ENCODE results near the gene PDZD4. TPM values are rescaled to one million over a fixed set of nuclear protein-coding genes. Genes with fewer than 3 reads are reported as not detected.

The PDZD4 gene
- 5.7 and 7.5 TPM in 2 replicates for total RNA-seq (2014; rRNA removed; shearing (Covaris generic))

DNA sequence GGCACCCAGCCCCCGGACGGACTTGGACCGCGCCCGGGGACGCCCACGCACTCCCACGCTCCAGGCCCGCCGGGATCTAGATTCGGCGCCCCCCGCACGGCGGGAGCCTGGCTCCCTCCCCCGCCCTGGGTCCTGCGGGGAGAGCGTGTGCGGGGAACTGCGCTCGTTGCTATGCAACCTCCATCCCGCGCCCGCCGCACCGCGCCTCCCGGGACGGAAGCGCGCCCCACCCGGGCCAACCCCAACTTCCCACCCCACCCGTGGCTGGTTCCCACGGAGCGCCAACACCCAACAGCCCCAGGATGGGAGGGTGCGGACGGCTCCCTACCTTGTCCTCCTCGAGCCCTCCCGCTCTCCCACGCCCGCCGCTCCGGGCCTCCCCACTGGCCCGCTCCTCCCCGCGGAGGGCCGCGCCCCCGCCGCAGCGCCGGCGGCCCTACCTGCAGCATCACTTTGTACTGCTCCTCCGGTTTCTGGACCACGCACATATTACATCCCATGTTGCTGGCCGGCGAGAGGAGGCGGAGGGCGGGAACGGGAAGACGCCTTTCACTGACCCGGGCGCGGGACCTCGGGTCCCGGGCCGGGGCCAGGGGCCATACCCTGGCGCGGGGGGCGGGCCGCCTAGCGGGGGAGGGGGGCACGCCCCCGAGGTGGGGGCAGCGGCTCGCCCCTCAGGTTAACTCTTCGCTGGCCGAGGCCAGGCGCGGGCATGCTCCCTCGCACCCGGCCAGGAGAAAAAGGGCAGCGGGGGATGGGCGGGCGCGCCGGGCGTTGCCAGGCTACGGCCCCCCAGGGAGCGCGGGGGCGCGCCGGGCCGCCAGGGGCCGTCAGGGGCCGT lies at the start of gene PDZD4:
TSS of gene PDZD4 (minus strand) at position 746 of the 841 bp plus-strand sequence. CDS start at position 500, 246 bp downstream.
- no peak for DNase-seq (ENCODE audit: low read depth)

GRCh38 chrX:153879741-153880439 lies 49.5 kb upstream of the PDZD4 start:
- no peak for DNase-seq (ENCODE audit: low read depth)

DNA sequence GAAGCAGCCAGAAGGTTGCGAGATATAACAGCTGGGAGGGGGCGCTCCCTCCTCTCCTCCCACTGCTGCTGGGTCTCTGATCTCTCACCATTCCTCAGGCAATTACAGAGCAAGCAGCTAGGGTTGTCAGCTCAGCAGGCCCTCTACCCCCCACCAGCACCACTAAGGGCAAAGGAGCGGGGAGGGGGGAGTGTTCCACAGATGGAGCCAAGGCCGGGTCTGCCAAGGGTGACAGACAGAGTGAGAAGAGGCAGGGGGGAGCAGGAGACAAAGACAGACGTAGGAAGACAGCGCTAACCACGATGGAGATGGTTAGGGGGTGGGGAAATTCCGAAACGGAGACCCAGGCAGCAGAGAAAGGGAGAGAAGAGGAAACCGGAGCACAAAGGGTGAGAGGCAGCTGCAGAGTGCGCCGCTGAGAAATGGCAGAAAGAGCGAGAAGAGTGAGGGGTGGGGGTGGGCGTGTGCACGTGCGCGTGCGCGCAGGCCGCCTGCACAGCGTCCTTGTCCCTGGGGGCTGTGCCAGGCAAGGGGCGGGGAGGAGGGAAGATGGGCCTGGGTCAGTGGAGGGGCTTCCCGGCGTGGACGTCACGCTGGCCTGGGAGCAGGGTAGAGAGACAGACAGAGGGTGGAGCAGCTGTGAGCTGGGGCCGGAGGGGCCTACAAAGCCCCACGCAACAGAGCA lies 48.8 kb upstream of the PDZD4 start:
- no peak for DNase-seq (ENCODE audit: low read depth)

- DNase-seq (ENCODE audit: low read depth), result no peak
Observed at GRCh38 chrX:153878345-153878744, 48.0 kb upstream of the PDZD4 start.

DNA sequence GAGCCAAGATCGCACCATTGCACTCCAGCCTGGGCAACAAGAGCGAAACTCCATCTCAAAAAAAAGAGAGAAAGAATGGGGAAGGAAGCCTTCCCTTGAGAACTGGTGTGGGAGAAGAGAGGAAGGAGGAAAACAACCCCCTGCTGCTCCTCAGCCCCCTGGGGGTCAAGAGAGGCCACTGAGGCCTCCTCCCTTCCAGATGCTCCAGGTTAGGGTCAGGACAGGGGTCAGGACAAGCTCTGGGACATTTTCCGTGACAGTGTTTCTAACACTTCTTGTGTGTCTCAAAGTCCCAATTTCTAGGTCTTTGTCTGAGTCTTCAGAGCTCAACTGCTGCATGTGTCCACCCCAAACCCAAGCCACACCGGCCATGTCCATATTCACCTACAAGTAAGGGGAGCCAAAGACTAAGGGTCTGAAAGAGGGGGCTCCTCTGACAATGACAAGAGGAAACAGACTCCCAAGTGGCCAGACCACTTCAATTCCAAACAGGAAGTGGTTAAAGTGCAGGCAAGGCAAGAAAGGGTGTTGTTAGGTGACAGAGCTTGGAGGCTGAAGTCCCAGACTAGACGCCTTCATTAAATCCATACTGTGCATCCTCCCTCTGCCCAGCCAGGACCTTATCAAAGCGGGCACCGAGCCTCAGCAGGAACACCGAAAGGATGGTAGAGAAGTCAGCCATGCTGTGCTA lies 47.4 kb upstream of the PDZD4 start:
- DNase-seq (ENCODE audit: low read depth), result no peak

- no peak for DNase-seq (ENCODE audit: low read depth)
Observed at GRCh38 chrX:153876112-153876491, 45.8 kb upstream of the PDZD4 start.

GRCh38 chrX:153875391-153876111 lies 45.2 kb upstream of the PDZD4 start:
- peak; percentile 54 for DNase-seq (ENCODE audit: low read depth)

DNA sequence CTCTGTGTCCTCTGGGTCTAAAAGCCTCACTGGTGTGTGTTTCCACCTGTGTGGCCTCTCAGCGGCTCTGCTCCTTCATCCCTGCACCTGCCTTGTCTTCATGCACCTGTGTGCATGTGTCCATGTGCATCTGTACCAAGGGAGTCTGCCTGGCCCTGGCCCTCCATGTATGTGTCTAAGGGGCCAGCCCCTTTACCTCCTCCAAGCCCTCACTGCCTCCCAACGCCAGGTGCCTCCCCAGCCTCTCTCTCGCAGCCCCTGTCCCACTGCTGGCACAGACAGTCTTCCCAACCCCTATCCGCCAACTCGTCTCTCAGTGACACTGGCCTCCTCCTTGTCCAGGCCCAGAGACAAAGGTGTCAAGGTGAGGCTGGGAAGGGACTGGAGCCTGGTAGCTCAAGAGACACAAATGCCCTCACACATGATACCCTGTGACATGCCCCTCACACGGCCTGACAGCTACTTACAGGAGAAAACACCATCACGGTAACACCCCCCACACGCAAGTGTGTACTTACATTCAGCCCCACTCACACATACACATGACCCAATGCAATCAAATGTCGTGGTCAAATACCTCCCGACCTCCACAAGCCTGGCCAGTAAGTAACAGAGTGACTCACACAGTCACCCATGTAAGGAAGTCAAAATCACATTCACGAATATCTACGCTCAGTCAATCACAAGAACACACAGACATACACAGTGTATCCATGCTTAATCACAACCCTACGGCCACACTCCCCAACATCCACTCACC lies 44.2 kb upstream of the PDZD4 start:
- DNase-seq (ENCODE audit: low read depth), result no peak

DNA sequence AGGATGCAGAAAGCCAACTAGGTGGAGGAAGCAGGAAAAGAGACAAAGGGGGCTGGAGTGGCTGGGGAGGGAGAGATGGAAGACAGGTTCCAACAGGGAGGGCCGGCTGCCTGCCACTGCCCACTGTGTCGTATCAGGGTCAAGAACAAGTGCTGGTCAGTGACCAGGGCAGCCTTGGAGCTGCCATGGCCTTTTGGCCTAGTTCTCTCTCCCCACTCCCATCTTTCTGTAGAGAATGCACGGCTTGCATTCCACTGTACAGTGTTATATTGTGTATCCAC lies 43.7 kb upstream of the PDZD4 start:
- no peak for DNase-seq (ENCODE audit: low read depth)

- no peak for DNase-seq (ENCODE audit: low read depth)
Observed at GRCh38 chrX:153873282-153874084, 43.1 kb upstream of the PDZD4 start.

GRCh38 chrX:153871946-153872878 lies 41.9 kb upstream of the PDZD4 start:
- no peak for DNase-seq (ENCODE audit: low read depth)

DNA sequence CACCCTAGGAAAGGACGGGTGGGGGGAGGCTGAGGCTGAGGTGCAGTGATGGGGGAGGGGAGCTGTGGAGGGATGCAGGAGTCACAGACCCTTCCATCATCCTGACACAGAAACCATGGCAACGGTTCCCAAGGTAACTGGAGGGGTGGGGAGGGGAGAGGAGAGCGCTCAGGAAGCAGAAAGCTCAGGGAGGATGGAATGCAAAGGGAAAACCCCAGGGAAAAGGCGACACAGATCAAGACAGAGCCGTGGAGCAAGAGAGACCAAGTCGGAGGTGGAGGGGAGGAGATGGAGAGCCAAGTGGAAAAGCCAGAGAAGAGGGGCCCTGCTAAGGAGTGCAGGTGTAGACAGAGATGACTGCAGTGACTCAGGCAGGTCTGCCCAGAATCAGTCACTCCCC lies 41.1 kb upstream of the PDZD4 start:
- DNase-seq (ENCODE audit: low read depth), result no peak

DNA sequence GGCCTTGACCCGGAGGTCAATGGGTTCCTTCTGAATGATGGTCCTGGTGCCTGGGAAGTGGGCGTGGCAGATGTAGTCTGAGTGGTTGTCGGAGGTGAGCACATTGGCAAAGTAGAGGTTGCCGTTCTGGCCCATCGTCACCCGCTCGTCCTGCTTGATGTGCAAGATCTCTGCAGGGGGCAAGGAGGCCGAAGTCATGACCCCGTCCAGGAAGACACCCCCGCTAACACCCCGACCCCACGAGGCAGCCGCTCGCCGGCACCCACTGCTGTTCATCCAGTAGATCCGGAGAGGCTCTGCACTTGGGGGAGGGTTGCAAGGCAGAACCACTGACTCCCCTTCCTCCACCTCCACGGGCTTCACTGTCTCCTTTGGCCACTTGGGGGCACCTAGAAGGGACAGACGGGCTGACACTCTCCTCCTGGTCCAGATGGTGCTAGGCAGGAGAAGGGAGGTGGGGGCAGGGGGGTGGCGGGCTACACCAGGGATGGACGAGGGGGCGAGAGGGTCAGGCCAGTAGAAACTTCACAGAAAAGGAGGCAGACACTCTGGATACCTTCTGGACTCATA lies 40.5 kb upstream of the PDZD4 start:
- no peak for DNase-seq (ENCODE audit: low read depth)

- DNase-seq (ENCODE audit: low read depth), result no peak
Observed at GRCh38 chrX:153870288-153870690, 39.9 kb upstream of the PDZD4 start.

DNA sequence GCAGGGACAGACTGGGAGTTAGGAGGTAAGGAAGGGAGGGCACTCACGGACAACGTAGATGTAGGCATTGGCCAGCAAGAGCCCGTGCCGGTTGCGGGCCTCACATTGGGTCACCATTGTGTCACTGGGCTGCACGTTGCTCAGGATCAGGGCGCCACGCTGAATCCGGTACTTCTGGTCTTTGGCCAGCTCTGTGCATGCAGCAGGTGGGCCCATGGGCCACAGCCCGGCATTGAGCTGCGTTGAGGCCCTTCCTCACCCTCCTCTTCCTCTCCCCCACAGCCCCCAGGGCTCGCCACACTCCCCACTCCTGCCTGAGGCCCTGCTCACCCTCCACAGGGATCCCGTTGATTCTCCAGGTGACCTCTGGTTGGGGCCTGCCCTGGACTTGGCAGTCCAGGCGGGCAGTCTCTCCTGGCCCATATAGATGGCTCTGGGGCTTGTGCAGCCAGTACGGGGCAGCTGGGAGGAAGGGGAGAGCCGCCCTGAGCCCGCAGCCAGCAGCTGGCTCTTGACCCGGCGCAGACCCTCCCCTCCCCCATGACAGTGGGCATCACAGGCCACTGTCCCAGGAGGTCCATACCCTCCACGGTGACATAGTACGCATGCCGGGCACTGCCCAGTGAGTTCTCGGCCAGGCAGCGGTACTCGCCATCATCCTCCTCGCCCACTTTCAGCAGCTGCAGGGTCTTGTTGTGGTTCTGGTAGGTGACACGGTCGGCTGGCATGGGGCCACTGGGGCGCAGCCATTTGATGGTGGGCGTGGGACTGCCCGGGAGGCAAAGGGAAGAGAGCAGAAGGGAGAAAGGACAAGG lies 39.3 kb upstream of the PDZD4 start:
- no peak for DNase-seq (ENCODE audit: low read depth)

- DNase-seq (ENCODE audit: low read depth), result no peak
Observed at GRCh38 chrX:153868576-153869472, 38.5 kb upstream of the PDZD4 start.

Measured in Daoy (cell line).